Breast epithelium (tissue), 3 donors: ENCODE measurements around the gene DDX54.

Experiments
- POLR2A ChIP-seq: fragments of 450-650 bp; IDR thresholded peaks from one replicate; pipeline ENCODE4 v1.6.1; 2016; ENCODE audit warnings: antibody characterized with exemption, mild to moderate bottlenecking, moderate library complexity
- TF ChIP-seq, protein P1 (sequence below), 3 donors: fragments of 450-650 bp; IDR thresholded peaks; one replicate each; pipeline ENCODE4 v1.5.1; 2016 to 2017; ENCODE audit warnings: antibody characterized with exemption in 3 of 3, mild to moderate bottlenecking in 3 of 3, moderate library complexity in 3 of 3

DNA sequence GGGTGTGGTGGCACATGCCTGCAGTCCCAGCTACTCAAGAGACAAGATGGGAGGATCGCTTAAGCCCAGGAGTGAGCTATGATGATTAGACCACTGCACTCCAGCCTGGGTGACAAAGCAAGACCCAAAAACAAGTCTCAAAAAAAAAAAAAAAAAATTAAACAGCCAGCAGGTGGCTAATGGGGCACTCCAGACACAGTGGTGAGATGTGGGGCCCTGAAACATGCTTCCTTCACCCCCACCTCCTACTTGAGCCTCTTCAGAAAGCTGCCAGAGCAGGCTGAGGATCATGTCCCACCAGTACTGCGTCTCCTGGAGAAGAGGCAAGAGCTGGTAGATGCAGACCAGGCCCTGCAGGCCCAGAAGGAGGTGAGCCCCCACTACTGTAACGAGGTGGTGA, 33.6 kb downstream of the DDX54 start:
- TF ChIP-seq, protein P1, sequence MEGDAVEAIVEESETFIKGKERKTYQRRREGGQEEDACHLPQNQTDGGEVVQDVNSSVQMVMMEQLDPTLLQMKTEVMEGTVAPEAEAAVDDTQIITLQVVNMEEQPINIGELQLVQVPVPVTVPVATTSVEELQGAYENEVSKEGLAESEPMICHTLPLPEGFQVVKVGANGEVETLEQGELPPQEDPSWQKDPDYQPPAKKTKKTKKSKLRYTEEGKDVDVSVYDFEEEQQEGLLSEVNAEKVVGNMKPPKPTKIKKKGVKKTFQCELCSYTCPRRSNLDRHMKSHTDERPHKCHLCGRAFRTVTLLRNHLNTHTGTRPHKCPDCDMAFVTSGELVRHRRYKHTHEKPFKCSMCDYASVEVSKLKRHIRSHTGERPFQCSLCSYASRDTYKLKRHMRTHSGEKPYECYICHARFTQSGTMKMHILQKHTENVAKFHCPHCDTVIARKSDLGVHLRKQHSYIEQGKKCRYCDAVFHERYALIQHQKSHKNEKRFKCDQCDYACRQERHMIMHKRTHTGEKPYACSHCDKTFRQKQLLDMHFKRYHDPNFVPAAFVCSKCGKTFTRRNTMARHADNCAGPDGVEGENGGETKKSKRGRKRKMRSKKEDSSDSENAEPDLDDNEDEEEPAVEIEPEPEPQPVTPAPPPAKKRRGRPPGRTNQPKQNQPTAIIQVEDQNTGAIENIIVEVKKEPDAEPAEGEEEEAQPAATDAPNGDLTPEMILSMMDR (IDR thresholded peaks at IDR 0.05): no peak
- TF ChIP-seq POLR2A: no peak
